Skin epidermis (tissue), 12 donors: ENCODE results near the gene HAGH.

Experiments
- H3K27ac ChIP-seq, 21 experiments: fragments of 200-600 bp; sonication (generic) in 11 of 21; one replicate each; pipeline ENCODE4 v1.5.0; 2020; ENCODE audit warnings: mild to moderate bottlenecking in 3 of 21, inconsistent platforms in 2 of 21, moderate library complexity in 2 of 21
- H3K4me3 ChIP-seq, 7 experiments: fragments of 200-600 bp; sonication (generic) in 2 of 7; one replicate each; pipeline ENCODE4 v1.5.0; 2020; ENCODE audit warnings: inconsistent platforms in 2 of 7, mild to moderate bottlenecking in 2 of 7, moderate library complexity in 1 of 7

HAGH gene

GRCh38 chr16:1777375-1778199 lies 49.0 kb downstream of the HAGH start:
- H3K4me3 ChIP-seq, result no peak overlapping the region
- peak overlapping the region in 1 of 21 experiments; percentile 5 for H3K27ac ChIP-seq

- H3K27ac ChIP-seq, result no peak overlapping the region
- no peak overlapping the region for H3K4me3 ChIP-seq
Observed at GRCh38 chr16:1776991-1777374, 49.6 kb downstream of the HAGH start.

- H3K27ac ChIP-seq, result no peak overlapping the region
Observed at GRCh38 chr16:1776672-1776955, 50.0 kb downstream of the HAGH start.

GRCh38 chr16:1775846-1776671 lies 50.6 kb downstream of the HAGH start:
- H3K27ac ChIP-seq, result no peak overlapping the region
- no peak overlapping the region for H3K4me3 ChIP-seq

More at GRCh38 chr16:1776672-1776955, 50.0 kb downstream of the HAGH start:
- H3K4me3 ChIP-seq, result no peak overlapping the region

GRCh38 chr16:1775006-1775845 lies 51.4 kb downstream of the HAGH start:
- Histone ChIP-seq H3K27ac (peak overlapping the region in 1 of 21 experiments; percentile 94), H3K4me3 (no peak overlapping the region)

- H3K4me3 ChIP-seq, result peak overlapping the region in 5 of 7 experiments; percentile 81 to 98 (median 91)
- peak overlapping the region in 16 of 21 experiments; percentile 87 to 99 (median 95) for H3K27ac ChIP-seq
Observed at GRCh38 chr16:1774448-1774780, 52.2 kb downstream of the HAGH start.

- H3K4me3 ChIP-seq, result peak overlapping the region; percentile 68 to 98 (median 86)
Observed at GRCh38 chr16:1773703-1774447, 52.8 kb downstream of the HAGH start.

GRCh38 chr16:1772908-1773702 lies 53.5 kb downstream of the HAGH start, which contains the start of gene MRPS34:
MRPS34 (minus strand) TSS chr16:1773134; CDS start chr16:1773119, 15 bp downstream.
- Histone ChIP-seq H3K27ac (peak within 1 kb of the TSS; percentile 85 to 99 (median 94)), H3K4me3 (peak within 1 kb of the TSS; percentile 68 to 98 (median 86))

More at GRCh38 chr16:1773703-1774447, 52.8 kb downstream of the HAGH start:
- H3K27ac ChIP-seq, result peak overlapping the region in 20 of 21 experiments; percentile 85 to 99 (median 94)

- H3K27ac ChIP-seq, result peak within 1 kb of the TSS; percentile 85 to 99 (median 94)
- peak within 1 kb of the TSS; percentile 68 to 98 (median 86) for H3K4me3 ChIP-seq
Observed at GRCh38 chr16:1772362-1772907, 54.2 kb downstream of the HAGH start, which contains the start of gene EME2. EME2 (plus strand) TSS chr16:1772810; CDS start chr16:1773228, 418 bp downstream.

GRCh38 chr16:1771864-1772361 lies 54.7 kb downstream of the HAGH start:
- H3K27ac ChIP-seq, result peak overlapping the region in 20 of 21 experiments; percentile 85 to 99 (median 94)
- H3K4me3 ChIP-seq, result peak overlapping the region; percentile 68 to 98 (median 86)

- H3K4me3 ChIP-seq, result peak within 1 kb of the TSS; percentile 68 to 98 (median 86)
- peak within 1 kb of the TSS; percentile 64 to 99 (median 94) for H3K27ac ChIP-seq
Observed at GRCh38 chr16:1771188-1771863, 55.3 kb downstream of the HAGH start, which contains the start of gene NME3. NME3 (minus strand) TSS chr16:1771543; CDS start chr16:1771534, 9 bp downstream.

GRCh38 chr16:1770328-1771187 lies 56.1 kb downstream of the HAGH start:
- H3K4me3 ChIP-seq, result peak overlapping the region; percentile 68 to 98 (median 86)
- peak overlapping the region; percentile 64 to 99 (median 94) for H3K27ac ChIP-seq

GRCh38 chr16:1769402-1770300 lies 57.0 kb downstream of the HAGH start:
- H3K4me3 ChIP-seq, result no peak overlapping the region
- peak overlapping the region in 11 of 21 experiments; percentile 15 to 98 (median 93) for H3K27ac ChIP-seq

- Histone ChIP-seq H3K27ac (peak overlapping the region in 3 of 21 experiments; percentile 15 to 20 (median 19)), H3K4me3 (no peak overlapping the region)
Observed at GRCh38 chr16:1768767-1769401, 57.7 kb downstream of the HAGH start.
